ENCODE data around the gene KLHL3.
A peak's percentile ranks its signal among the peaks of the same experiment; 100 is the strongest.

Gene KLHL3

GRCh38 chr5:137754961-137755762 is 19.3 kb upstream of the KLHL3 start:
- H3K27ac ChIP-seq (ENCODE audit: low read depth, low read length), result peak overlapping the region; percentile 99
- H3K9ac ChIP-seq (ENCODE audit: low read length), result peak overlapping the region; percentile 45
- no peaks in the 10 kb centered on the region for H3K27me3 ChIP-seq (ENCODE audit: control insufficient read depth, insufficient read depth, low read length)
- H3K4me1 ChIP-seq (ENCODE audit: control insufficient read depth, insufficient read depth, low read length), result peaks cover 9% of the 10 kb centered on the region
- H3K4me3 ChIP-seq (ENCODE audit: low read length), result peak overlapping the region; percentile 97
- H3K36me3 ChIP-seq (ENCODE audit: control insufficient read depth, insufficient read depth, low read length), result no peaks in the 10 kb centered on the region

GRCh38 chr5:137754188-137754960 is 18.5 kb upstream of the KLHL3 start, which contains the start of gene HNRNPA0:
HNRNPA0 (minus strand) TSS chr5:137754363; CDS start chr5:137754066, 297 bp downstream.
- Histone ChIP-seq H3K27me3 (ENCODE audit: control insufficient read depth, insufficient read depth, low read length) (no peaks in the 10 kb centered on the region), H3K27ac (ENCODE audit: low read depth, low read length) (peak within 1 kb of the TSS; percentile 99), H3K4me1 (ENCODE audit: control insufficient read depth, insufficient read depth, low read length) (peaks cover 9% of the 10 kb centered on the region), H3K9ac (ENCODE audit: low read length) (peak within 1 kb of the TSS; percentile 94), H3K4me3 (ENCODE audit: low read length) (peak within 1 kb of the TSS; percentile 97), H3K36me3 (ENCODE audit: control insufficient read depth, insufficient read depth, low read length) (no peaks in the 10 kb centered on the region)

- Histone ChIP-seq H3K27me3 (ENCODE audit: control insufficient read depth, insufficient read depth, low read length) (no peaks in the 10 kb centered on the region), H3K4me1 (ENCODE audit: control insufficient read depth, insufficient read depth, low read length) (peaks cover 9% of the 10 kb centered on the region), H3K4me3 (ENCODE audit: low read length) (peak overlapping the region; percentile 97), H3K9ac (ENCODE audit: low read length) (peak overlapping the region; percentile 94), H3K27ac (ENCODE audit: low read depth, low read length) (peak overlapping the region; percentile 99), H3K36me3 (ENCODE audit: control insufficient read depth, insufficient read depth, low read length) (no peaks in the 10 kb centered on the region)
Measured at GRCh38 chr5:137753691-137754187, 17.9 kb upstream of the KLHL3 start.

DNA sequence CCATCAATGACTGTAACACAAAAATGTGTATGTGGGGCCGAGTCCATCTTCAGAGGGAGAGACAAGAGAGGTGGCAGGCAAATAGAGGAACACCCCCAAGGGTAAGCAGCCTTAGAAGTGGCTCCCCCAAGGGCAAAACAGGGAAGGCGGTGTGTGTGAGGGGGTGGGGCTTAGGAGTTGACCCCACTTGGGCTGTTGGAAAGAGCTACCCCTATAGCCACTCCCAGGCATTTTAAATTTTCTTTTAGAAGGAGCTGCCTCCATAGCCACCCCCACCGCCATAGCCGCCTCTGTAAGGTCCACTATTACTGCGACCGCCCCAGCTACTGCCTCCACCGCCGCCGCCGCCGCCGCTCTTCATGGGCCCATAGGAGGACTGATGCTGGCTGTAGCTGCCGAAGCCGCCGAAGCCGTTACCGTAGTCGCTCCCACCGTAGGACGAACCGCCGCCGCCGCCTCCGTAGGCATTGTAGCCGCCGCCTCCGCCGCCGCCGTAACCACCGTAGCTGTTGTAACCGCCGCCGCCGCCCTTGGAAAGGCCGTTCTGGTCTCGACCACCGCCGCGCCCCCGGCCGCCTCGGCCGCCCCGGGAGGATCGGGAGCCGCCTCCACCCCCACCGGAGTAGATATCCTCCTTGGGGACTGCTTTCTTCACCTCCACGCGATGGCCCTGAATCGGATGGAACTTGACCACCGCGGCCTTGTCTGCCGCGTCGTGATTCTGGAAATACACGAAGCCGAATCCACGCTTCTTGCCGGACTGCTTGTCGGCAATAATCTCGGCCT is 17.2 kb upstream of the KLHL3 start:
- H3K4me1 ChIP-seq (ENCODE audit: control insufficient read depth, insufficient read depth, low read length), result peaks cover 9% of the 10 kb centered on the region
- H3K4me3 ChIP-seq (ENCODE audit: low read length), result peak overlapping the region; percentile 97
- H3K27ac ChIP-seq (ENCODE audit: low read depth, low read length), result peak overlapping the region; percentile 99
- no peaks in the 10 kb centered on the region for H3K27me3 ChIP-seq (ENCODE audit: control insufficient read depth, insufficient read depth, low read length)
- peak overlapping the region; percentile 94 for H3K9ac ChIP-seq (ENCODE audit: low read length)
- no peaks in the 10 kb centered on the region for H3K36me3 ChIP-seq (ENCODE audit: control insufficient read depth, insufficient read depth, low read length)

GRCh38 chr5:137751869-137752491 is 16.1 kb upstream of the KLHL3 start:
- H3K36me3 ChIP-seq (ENCODE audit: control insufficient read depth, insufficient read depth, low read length), result no peaks in the 10 kb centered on the region
- no peaks in the 10 kb centered on the region for H3K27me3 ChIP-seq (ENCODE audit: control insufficient read depth, insufficient read depth, low read length)
- H3K4me3 ChIP-seq (ENCODE audit: low read length), result peak overlapping the region; percentile 97
- H3K4me1 ChIP-seq (ENCODE audit: control insufficient read depth, insufficient read depth, low read length), result peaks cover 9% of the 10 kb centered on the region
- H3K9ac ChIP-seq (ENCODE audit: low read length), result peak overlapping the region; percentile 24
- peak overlapping the region; percentile 99 for H3K27ac ChIP-seq (ENCODE audit: low read depth, low read length)

DNA sequence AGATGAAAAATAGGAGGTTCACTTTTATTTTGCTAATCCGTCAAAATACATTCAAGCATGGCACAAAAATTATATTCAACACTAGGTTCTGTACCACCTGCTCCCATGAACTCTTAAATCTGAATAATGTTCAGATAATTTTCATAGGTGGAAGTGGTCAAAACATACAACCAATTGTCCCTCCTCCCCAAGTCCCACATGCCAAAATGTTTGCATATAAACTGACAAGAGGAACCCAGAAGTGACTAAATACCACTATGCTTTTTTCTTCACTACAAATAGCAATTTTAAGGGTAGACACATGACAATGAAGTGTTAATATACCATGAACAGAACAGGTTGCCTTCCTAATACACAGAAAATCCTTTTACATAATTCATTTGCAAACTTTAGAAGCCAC is 14.5 kb upstream of the KLHL3 start:
- peaks cover 9% of the 10 kb centered on the region for H3K4me1 ChIP-seq (ENCODE audit: control insufficient read depth, insufficient read depth, low read length)
- H3K27me3 ChIP-seq (ENCODE audit: control insufficient read depth, insufficient read depth, low read length), result no peaks in the 10 kb centered on the region
- no peak overlapping the region for H3K9ac ChIP-seq (ENCODE audit: low read length)
- H3K36me3 ChIP-seq (ENCODE audit: control insufficient read depth, insufficient read depth, low read length), result no peaks in the 10 kb centered on the region
- no peak overlapping the region for H3K27ac ChIP-seq (ENCODE audit: low read depth, low read length)
- no peak overlapping the region for H3K4me3 ChIP-seq (ENCODE audit: low read length)

- no peak overlapping the region for H3K4me3 ChIP-seq (ENCODE audit: low read length)
- H3K9ac ChIP-seq (ENCODE audit: low read length), result no peak overlapping the region
Measured at GRCh38 chr5:137747848-137748247, 12.0 kb upstream of the KLHL3 start.

GRCh38 chr5:137743031-137743640 is 7.2 kb upstream of the KLHL3 start:
- Histone ChIP-seq H3K4me3 (ENCODE audit: low read length) (no peak overlapping the region), H3K36me3 (ENCODE audit: control insufficient read depth, insufficient read depth, low read length) (no peaks in the 10 kb centered on the region), H3K4me1 (ENCODE audit: control insufficient read depth, insufficient read depth, low read length) (no peaks in the 10 kb centered on the region), H3K27ac (ENCODE audit: low read depth, low read length) (no peak overlapping the region), H3K27me3 (ENCODE audit: control insufficient read depth, insufficient read depth, low read length) (no peaks in the 10 kb centered on the region), H3K9ac (ENCODE audit: low read length) (no peak overlapping the region)

More at GRCh38 chr5:137747848-137748247, 12.0 kb upstream of the KLHL3 start:
- no peak overlapping the region for H3K27ac ChIP-seq (ENCODE audit: low read depth, low read length)
- no peaks in the 10 kb centered on the region for H3K27me3 ChIP-seq (ENCODE audit: control insufficient read depth, insufficient read depth, low read length)
- peaks cover 9% of the 10 kb centered on the region for H3K4me1 ChIP-seq (ENCODE audit: control insufficient read depth, insufficient read depth, low read length)
- no peaks in the 10 kb centered on the region for H3K36me3 ChIP-seq (ENCODE audit: control insufficient read depth, insufficient read depth, low read length)

DNA sequence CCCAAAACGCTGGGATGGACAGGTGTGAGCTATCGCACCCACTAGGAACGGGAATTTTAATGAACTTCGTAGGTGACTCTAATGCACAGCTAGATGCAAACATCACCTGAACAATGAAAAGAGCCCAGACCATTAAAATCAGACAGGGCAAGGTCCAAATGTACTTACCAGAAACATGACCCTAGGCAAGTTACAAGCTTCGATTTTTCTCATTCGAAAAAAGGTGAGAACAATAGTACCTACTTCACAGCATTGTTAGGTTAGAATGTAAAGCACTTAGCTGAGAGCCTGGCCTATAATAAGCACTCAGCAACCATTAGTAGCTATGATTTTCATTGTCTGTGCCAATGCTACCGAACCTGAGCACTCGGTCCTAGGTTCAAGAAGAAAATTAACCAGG is 5.8 kb upstream of the KLHL3 start:
- no peaks in the 10 kb centered on the region for H3K4me1 ChIP-seq (ENCODE audit: control insufficient read depth, insufficient read depth, low read length)
- H3K36me3 ChIP-seq (ENCODE audit: control insufficient read depth, insufficient read depth, low read length), result no peaks in the 10 kb centered on the region
- no peaks in the 10 kb centered on the region for H3K27me3 ChIP-seq (ENCODE audit: control insufficient read depth, insufficient read depth, low read length)
- H3K4me3 ChIP-seq (ENCODE audit: low read length), result no peak overlapping the region
- H3K27ac ChIP-seq (ENCODE audit: low read depth, low read length), result no peak overlapping the region
- H3K9ac ChIP-seq (ENCODE audit: low read length), result no peak overlapping the region

- Histone ChIP-seq H3K4me1 (ENCODE audit: control insufficient read depth, insufficient read depth, low read length) (no peaks in the 10 kb centered on the region), H3K36me3 (ENCODE audit: control insufficient read depth, insufficient read depth, low read length) (no peaks in the 10 kb centered on the region), H3K9ac (ENCODE audit: low read length) (no peak overlapping the region), H3K27me3 (ENCODE audit: control insufficient read depth, insufficient read depth, low read length) (no peaks in the 10 kb centered on the region), H3K4me3 (ENCODE audit: low read length) (no peak overlapping the region), H3K27ac (ENCODE audit: low read depth, low read length) (no peak overlapping the region)
Measured at GRCh38 chr5:137739737-137740136, 3.8 kb upstream of the KLHL3 start.

DNA sequence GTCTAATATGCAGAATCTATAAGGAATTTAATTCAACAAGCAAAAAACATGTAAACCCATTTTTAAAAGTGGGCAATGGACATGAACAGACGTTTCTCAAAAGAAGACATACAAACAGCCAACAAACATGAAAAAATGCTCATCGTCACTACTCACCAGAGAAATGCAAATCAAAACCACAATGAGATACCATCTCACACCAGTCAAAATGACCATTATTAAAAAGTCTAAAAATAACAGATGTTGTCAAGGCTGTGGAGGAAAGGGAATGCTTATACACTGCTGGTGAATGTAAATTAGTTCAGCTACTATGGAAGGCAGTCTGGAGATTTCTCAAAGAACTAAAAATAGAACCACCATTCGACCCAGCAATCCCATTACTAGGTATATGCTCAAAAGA is 3.1 kb upstream of the KLHL3 start:
- H3K27me3 ChIP-seq (ENCODE audit: control insufficient read depth, insufficient read depth, low read length), result no peaks in the 10 kb centered on the region
- no peak overlapping the region for H3K4me3 ChIP-seq (ENCODE audit: low read length)
- H3K36me3 ChIP-seq (ENCODE audit: control insufficient read depth, insufficient read depth, low read length), result no peaks in the 10 kb centered on the region
- no peaks in the 10 kb centered on the region for H3K4me1 ChIP-seq (ENCODE audit: control insufficient read depth, insufficient read depth, low read length)
- no peak overlapping the region for H3K9ac ChIP-seq (ENCODE audit: low read length)
- no peak overlapping the region for H3K27ac ChIP-seq (ENCODE audit: low read depth, low read length)
